Raji (cell line): ENCODE data around the gene GRIN2C.

Source experiments
- POLR2A ChIP-seq: IDR thresholded peaks from 2 replicates; pipeline ENCODE4 v1.6.1; 2011; ENCODE audit warnings: low read depth, low read length, control low read depth; ENCODE audit not compliant: insufficient read depth

GRIN2C gene

DNA sequence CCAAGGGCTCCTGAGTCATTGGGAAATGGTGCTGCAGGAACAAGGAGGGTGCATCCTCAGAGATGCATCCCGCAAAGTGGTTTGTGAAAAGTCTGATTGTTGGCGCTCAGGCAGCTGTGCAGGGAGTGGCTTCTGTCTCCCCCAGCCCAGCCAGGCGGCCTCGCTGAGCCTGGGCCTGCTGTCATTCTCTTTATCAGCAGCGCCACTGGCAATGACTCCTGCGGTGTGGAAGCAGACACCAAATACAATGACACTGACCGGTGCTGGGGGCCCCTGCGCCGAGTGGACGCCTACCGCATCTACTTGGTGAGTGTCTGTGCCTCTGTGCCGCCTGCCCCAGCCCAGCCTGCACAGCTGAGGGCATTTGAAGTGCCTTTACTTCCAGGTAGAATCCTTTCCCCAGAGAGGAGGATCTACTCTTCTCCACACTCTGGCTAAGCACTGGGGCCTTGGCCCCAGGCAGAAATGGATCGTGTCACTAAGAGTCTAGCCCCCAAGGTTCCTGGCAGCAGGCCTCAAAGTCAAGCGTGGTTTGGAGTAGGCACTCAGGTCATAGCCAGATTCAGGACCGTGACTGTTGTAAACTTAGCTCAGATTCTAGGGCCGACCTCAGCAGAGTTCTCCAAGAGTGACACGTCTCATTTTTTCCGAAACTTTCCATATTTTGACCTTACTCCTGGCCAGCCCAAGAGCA is 64.2 kb downstream of the GRIN2C start:
- TF ChIP-seq POLR2A: no peak

DNA sequence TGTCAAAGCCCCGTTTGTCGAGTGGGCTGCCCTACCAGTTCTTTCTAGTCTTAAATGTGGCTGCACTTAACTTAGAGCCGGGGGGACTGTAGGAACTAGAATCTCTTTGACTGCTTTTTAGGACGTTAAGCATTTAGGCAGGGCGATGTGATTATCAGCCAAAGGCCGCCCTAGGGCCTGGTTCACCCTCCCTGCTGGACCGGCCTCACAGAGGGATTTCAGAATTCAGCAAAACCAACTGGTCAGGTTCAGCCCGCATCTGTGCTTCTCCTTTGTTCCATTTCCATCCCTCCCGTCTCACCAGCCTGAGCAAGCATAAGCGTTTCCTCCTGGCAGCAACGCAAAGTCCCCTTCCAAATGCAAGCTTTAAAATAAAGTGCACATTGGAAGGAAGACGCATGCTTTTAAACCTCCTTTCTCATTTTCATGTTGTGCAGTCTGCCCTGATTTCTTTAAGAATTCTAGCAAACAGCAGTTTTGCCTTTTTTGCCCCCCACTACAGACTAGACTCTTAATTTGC is 67.0 kb downstream of the GRIN2C start:
- TF ChIP-seq POLR2A: no peak
